Heart left ventricle (tissue), 13 donors: Measurements from ENCODE around the gene NDUFV3.

Experiments used
- POLR2A ChIP-seq, 2 donors: fragments of 450-650 bp; IDR thresholded peaks; one replicate each; pipeline ENCODE4 v1.6.1; 2017; ENCODE audit warnings: antibody characterized with exemption in 2 of 2, mild to moderate bottlenecking in 2 of 2, moderate library complexity in 2 of 2
- TF ChIP-seq, protein P1 (sequence below), 12 donors: fragments of 200-600 bp; sonication (generic) in 4 of 12; IDR thresholded peaks; one replicate each; pipeline versions ENCODE4 v1.5.0 to v1.8.0; 2018 to 2022; ENCODE audit warnings: antibody characterized with exemption in 12 of 12, mild to moderate bottlenecking in 5 of 12
- donor health status: ischemic (EF 13 %, LVEDD 7.1; RV severe dilation, severe dysfunction).
- donor health status: DM: no; HTN: yes; CAD: no.
- donor health status: DM: no; HTN: no; CAD: no.
- donor health status: ischemic (EF 25% LVEDD 6.9; RV normal size, moderate dysfunction).
- donor health status: ischemic (EF 25% LVEDD 5.7; RV mildly dilated, moderate dysfunction).
- donor health status: ischemic (EF 35%, LVEDD 5.7; RV mildly dilated, moderate dysfunction).
- donor health status: nonischemic (EF 11% LVEDD 7.7; RV severe dilation, severe dysfunction).
- donor health status: DM: yes; HTN: yes; CAD: no.
- donor health status: PGD.
- donor health status: ischemic (EF 29% LVEDD 5.4; RV normal size, mild dysfunction).
- donor health status: nonischemic (EF 23%, LVEDD 6.1; RV moderate dilation, normal function).

GRCh38 chr21:42880352-42880751 is 12.8 kb upstream of the NDUFV3 start:
- TF ChIP-seq, protein P1, sequence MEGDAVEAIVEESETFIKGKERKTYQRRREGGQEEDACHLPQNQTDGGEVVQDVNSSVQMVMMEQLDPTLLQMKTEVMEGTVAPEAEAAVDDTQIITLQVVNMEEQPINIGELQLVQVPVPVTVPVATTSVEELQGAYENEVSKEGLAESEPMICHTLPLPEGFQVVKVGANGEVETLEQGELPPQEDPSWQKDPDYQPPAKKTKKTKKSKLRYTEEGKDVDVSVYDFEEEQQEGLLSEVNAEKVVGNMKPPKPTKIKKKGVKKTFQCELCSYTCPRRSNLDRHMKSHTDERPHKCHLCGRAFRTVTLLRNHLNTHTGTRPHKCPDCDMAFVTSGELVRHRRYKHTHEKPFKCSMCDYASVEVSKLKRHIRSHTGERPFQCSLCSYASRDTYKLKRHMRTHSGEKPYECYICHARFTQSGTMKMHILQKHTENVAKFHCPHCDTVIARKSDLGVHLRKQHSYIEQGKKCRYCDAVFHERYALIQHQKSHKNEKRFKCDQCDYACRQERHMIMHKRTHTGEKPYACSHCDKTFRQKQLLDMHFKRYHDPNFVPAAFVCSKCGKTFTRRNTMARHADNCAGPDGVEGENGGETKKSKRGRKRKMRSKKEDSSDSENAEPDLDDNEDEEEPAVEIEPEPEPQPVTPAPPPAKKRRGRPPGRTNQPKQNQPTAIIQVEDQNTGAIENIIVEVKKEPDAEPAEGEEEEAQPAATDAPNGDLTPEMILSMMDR (IDR thresholded peaks at IDR 0.05), result no peak
- TF ChIP-seq POLR2A (IDR thresholded peaks at IDR 0.05), result no peak
